Measurements from ENCODE around the gene PDE4D.

- TF ChIP-seq TAF1 (IDR thresholded peaks at IDR 0.05; ENCODE audit: borderline replicate concordance, low read depth, low read length) = no peak
- TF ChIP-seq POLR2AphosphoS5 (IDR thresholded peaks at IDR 0.05; ENCODE audit: low read depth, low read length) = no peak
- TF ChIP-seq POLR2A (IDR thresholded peaks at IDR 0.05; ENCODE audit: low read depth, low read length) = no peak
Measured at GRCh38 chr5:59005934-59006701, 887.4 kb downstream of the PDE4D start.
